Chondrocyte (in vitro differentiated cells): ENCODE measurements around the gene ING1. TPM values are rescaled to one million over a fixed set of nuclear protein-coding genes. Genes with fewer than 3 reads are reported as not detected.

Experiments
- DNase-seq: peaks from one replicate; pipeline ENCODE4 v3.0.0; 2021; ENCODE audit warnings: mixed read lengths, low spot score
- H3K27ac Mint-ChIP-seq: one replicate; pipeline ENCODE4 v1.8.0; 2021; ENCODE audit warnings: mild to moderate bottlenecking, moderate library complexity, mixed read lengths; ENCODE audit not compliant: unreplicated experiment
- H3K27me3 Mint-ChIP-seq: 2 replicates; pipeline ENCODE4 v1.8.0; 2021; ENCODE audit warnings: low read depth, mixed read lengths
- H3K36me3 Mint-ChIP-seq: 2 replicates; pipeline ENCODE4 v1.8.0; 2021; ENCODE audit warnings: low read depth, mixed read lengths
- H3K4me1 Mint-ChIP-seq: 2 replicates; pipeline ENCODE4 v1.8.0; 2021; ENCODE audit warnings: low read depth, mild to moderate bottlenecking, mixed read lengths
- H3K4me3 Mint-ChIP-seq: one replicate; pipeline ENCODE4 v1.8.0; 2021; ENCODE audit warnings: mild to moderate bottlenecking, moderate library complexity, mixed read lengths; ENCODE audit not compliant: unreplicated experiment
- H3K9me3 Mint-ChIP-seq: 2 replicates; pipeline ENCODE4 v1.8.0; 2021; ENCODE audit warnings: low read depth, mixed read lengths
- total RNA-seq: library from RNA; stranded (reverse); gene quantifications from 3 replicates; pipeline ENCODE4 v1.2.1, GENCODE V29; 2021
- TF ChIP-seq, protein P1 (sequence below): fragments of 200-600 bp; sonication (generic); IDR thresholded peaks from 2 replicates; pipeline ENCODE4 v1.5.0; 2021; ENCODE audit warnings: antibody characterized with exemption, mild to moderate bottlenecking, moderate library complexity

ING1 gene
- total RNA-seq, 1 donor from 2014 or later = 14.3 TPM

DNA sequence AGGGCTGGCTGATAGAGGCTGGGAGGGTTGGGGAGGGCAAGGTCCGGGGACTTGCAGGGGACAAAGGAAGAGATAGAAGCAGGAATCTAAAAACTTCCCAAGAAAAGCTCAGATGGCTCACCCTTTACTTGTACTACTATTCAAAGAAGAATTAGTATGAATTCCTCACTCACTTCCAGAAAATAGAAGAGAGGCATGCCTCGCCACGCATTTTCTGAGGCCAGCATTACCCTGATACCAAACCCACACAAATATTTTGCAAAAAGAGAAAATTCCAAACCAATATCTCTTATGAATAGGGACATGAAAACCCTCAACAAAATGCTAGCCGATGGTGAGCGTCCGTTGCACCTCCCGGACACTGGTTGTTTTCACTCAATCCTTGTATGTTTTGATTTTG is 54.0 kb downstream of the ING1 start:
- H3K36me3 Mint-ChIP-seq = peaks cover 2% of the 10 kb centered on the region

DNA sequence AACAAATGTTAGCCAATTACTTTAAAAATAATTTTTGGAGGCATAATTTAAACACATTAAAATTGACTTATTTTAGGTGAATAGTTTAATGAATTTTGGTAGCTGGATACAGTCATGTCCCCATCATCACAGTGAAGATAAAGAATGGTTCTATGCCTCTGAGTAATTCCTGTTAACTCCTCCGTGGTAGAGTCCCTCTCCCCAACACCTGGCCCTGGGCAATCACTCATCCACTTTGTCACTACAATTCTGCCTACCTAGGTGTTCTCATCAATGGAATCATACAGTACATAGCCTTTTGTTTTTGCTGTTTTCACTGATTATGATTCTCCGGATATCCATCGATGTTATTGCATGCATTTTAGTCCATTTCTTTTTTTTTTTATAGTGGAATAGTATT is 55.6 kb downstream of the ING1 start:
- peaks cover 9% of the 10 kb centered on the region for H3K9me3 Mint-ChIP-seq

More for the DNA sequence above, 54.0 kb downstream of the ING1 start:
- Mint-ChIP-seq H3K9me3 (peaks cover 12% of the 10 kb centered on the region), H3K27me3 (no peaks in the 10 kb centered on the region), H3K4me1 (peaks cover 23% of the 10 kb centered on the region), H3K4me3 (no peak overlapping the region), H3K27ac (peak overlapping the region; percentile 81)
- no peak for DNase-seq
- TF ChIP-seq, protein P1, sequence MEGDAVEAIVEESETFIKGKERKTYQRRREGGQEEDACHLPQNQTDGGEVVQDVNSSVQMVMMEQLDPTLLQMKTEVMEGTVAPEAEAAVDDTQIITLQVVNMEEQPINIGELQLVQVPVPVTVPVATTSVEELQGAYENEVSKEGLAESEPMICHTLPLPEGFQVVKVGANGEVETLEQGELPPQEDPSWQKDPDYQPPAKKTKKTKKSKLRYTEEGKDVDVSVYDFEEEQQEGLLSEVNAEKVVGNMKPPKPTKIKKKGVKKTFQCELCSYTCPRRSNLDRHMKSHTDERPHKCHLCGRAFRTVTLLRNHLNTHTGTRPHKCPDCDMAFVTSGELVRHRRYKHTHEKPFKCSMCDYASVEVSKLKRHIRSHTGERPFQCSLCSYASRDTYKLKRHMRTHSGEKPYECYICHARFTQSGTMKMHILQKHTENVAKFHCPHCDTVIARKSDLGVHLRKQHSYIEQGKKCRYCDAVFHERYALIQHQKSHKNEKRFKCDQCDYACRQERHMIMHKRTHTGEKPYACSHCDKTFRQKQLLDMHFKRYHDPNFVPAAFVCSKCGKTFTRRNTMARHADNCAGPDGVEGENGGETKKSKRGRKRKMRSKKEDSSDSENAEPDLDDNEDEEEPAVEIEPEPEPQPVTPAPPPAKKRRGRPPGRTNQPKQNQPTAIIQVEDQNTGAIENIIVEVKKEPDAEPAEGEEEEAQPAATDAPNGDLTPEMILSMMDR = no peak

DNA sequence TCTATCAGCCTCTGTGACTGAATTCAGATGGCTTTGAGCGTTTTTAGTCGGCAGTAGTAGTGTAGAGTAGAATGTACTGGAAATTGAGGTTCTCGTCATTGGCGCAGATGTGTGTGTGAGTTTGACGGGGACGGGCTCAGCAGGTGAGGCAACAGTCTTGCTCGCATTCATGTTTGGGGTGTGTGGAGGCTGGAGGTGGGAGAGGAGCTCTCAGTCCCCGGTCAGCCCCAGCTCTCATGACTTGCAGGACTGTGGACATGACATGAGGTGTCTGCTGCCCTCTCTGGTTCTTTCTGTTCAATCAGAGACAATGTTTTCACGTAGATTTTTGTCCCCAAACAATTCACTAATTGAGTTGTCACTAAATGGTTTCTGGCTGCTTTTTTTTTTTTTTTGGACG is 57.2 kb downstream of the ING1 start:
- no peaks in the 10 kb centered on the region for H3K27me3 Mint-ChIP-seq
- DNase-seq = no peak
- H3K4me1 Mint-ChIP-seq = peaks cover 24% of the 10 kb centered on the region
- no peak overlapping the region for H3K4me3 Mint-ChIP-seq
- no peaks in the 10 kb centered on the region for H3K36me3 Mint-ChIP-seq
- H3K9me3 Mint-ChIP-seq = peaks cover 9% of the 10 kb centered on the region
- H3K27ac Mint-ChIP-seq = no peak overlapping the region
- TF ChIP-seq, protein P1 = no peak

More for the DNA sequence above, 55.6 kb downstream of the ING1 start:
- Mint-ChIP-seq H3K4me1 (peaks cover 24% of the 10 kb centered on the region), H3K36me3 (no peaks in the 10 kb centered on the region), H3K27me3 (no peaks in the 10 kb centered on the region), H3K4me3 (no peak overlapping the region), H3K27ac (no peak overlapping the region)
- no peak for DNase-seq
- TF ChIP-seq, protein P1 = no peak

- H3K27ac Mint-ChIP-seq = no peak overlapping the region
- no peak overlapping the region for H3K4me3 Mint-ChIP-seq
- peaks cover 24% of the 10 kb centered on the region for H3K4me1 Mint-ChIP-seq
- TF ChIP-seq, protein P1 = no peak
- H3K27me3 Mint-ChIP-seq = no peaks in the 10 kb centered on the region
- no peaks in the 10 kb centered on the region for H3K36me3 Mint-ChIP-seq
- no peak for DNase-seq
- H3K9me3 Mint-ChIP-seq = peaks cover 8% of the 10 kb centered on the region
Measured at GRCh38 chr13:110771194-110771593, 57.7 kb downstream of the ING1 start.

- Mint-ChIP-seq H3K9me3 (peaks cover 5% of the 10 kb centered on the region), H3K4me3 (no peak overlapping the region), H3K4me1 (peaks cover 21% of the 10 kb centered on the region), H3K27ac (no peak overlapping the region), H3K36me3 (no peaks in the 10 kb centered on the region), H3K27me3 (no peaks in the 10 kb centered on the region)
- TF ChIP-seq, protein P1 = no peak
- DNase-seq = no peak
Measured at GRCh38 chr13:110772091-110772984, 58.8 kb downstream of the ING1 start.

Other genes starting within 250 kb of the ING1 start
- gene RAB20, start 152.0 kb upstream of the ING1 start, total RNA-seq = 3.6 to 7.8 TPM (median 6.3 TPM) in 3 replicates
- 23.5 to 28.4 TPM (median 27.1 TPM) in 3 replicates for gene NAXD, start 98.2 kb upstream of the ING1 start, total RNA-seq
- 50.7 to 60.2 TPM (median 57.9 TPM) in 3 replicates for gene CARS2, start 7.6 kb upstream of the ING1 start, total RNA-seq
- 110 to 139 TPM (median 112 TPM) in 3 replicates for gene ANKRD10, start 201.4 kb downstream of the ING1 start, total RNA-seq